Peyer's patch (tissue), 4 donors: ENCODE measurements around the gene GMFB.

Experiments used
- CTCF ChIP-seq, 6 experiments: fragments of 450-650 bp in 4 of 6; fragments of 200-600 bp in 2 of 6; sonication (generic) in 1 of 6; IDR thresholded peaks; one replicate each; pipeline ENCODE4 v1.5.1; 2017 to 2019; ENCODE audit warnings: antibody characterized with exemption in 6 of 6, mild to moderate bottlenecking in 3 of 6, moderate library complexity in 1 of 6
- POLR2A ChIP-seq, 2 donors: fragments of 450-650 bp; IDR thresholded peaks; one replicate each; pipeline ENCODE4 v1.5.1; 2017; ENCODE audit warnings: antibody characterized with exemption in 2 of 2, mild to moderate bottlenecking in 2 of 2, moderate library complexity in 2 of 2

GRCh38 chr14:54474232-54474793 lies 14.5 kb downstream of the GMFB start:
- no peak for TF ChIP-seq CTCF (IDR thresholded peaks at IDR 0.05)
- no peak for TF ChIP-seq POLR2A (IDR thresholded peaks at IDR 0.05)
